ENCODE measurements around the gene CCDC34. TPM values are rescaled to one million over a fixed set of nuclear protein-coding genes. Genes with fewer than 3 reads are reported as not detected.

The CCDC34 gene
- total RNA-seq, 1 donor from 2014 or later: 1.6 TPM

DNA sequence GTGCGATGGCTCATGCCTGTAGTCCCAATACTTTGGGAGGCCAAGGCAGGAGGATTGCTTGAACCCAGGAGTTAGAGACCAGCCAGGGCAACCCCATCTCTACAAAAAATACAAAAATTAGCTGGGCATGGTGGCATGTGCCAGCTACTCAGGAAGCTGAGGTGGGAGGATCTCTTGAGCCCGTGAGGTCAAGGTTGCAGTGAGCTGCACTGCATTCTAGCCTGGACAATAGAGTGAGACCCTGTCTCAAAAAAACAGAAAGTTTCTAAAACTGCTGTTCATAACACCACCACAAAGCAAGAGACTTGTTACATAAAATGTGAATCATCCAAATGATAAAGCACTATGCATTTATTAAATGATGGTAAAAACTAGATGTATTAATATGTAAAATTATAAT, 40.2 kb upstream of the CCDC34 start:
- TF ChIP-seq, protein P1, sequence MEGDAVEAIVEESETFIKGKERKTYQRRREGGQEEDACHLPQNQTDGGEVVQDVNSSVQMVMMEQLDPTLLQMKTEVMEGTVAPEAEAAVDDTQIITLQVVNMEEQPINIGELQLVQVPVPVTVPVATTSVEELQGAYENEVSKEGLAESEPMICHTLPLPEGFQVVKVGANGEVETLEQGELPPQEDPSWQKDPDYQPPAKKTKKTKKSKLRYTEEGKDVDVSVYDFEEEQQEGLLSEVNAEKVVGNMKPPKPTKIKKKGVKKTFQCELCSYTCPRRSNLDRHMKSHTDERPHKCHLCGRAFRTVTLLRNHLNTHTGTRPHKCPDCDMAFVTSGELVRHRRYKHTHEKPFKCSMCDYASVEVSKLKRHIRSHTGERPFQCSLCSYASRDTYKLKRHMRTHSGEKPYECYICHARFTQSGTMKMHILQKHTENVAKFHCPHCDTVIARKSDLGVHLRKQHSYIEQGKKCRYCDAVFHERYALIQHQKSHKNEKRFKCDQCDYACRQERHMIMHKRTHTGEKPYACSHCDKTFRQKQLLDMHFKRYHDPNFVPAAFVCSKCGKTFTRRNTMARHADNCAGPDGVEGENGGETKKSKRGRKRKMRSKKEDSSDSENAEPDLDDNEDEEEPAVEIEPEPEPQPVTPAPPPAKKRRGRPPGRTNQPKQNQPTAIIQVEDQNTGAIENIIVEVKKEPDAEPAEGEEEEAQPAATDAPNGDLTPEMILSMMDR (IDR thresholded peaks at IDR 0.05): no peak
- Histone ChIP-seq H3K27me3 (no peaks in the 10 kb centered on the region), H3K9me3 (no peaks in the 10 kb centered on the region), H3K4me1 (no peaks in the 10 kb centered on the region), H3K4me3 (no peak overlapping the region), H3K36me3 (no peaks in the 10 kb centered on the region), H3K27ac (no peak overlapping the region)
- no peak for ATAC-seq
- intact Hi-C loops (cut with DNase I): no loop called here
- DNase-seq: no peak

DNA sequence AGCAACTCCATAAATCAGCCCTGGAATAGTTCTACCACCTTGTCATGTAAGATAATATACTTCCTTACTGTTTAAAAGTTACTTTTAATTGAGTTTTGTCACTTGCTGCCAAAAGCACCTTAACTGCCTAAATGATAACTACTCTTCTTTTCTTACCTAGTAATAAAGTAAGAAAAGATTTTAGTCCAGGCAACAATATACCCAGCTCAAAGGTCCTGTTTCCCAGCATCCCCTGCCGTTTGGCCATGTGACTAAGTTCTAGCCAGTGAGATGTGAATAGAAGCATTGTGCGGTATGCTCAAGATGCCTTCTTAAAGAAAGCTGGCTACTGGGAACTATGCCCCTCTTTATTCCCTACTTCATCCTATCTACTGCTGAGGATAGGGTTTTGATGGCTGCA, 39.4 kb upstream of the CCDC34 start:
- H3K27ac ChIP-seq: no peak overlapping the region
- ATAC-seq: no peak
- TF ChIP-seq, protein P1 (IDR thresholded peaks at IDR 0.05): no peak

DNA sequence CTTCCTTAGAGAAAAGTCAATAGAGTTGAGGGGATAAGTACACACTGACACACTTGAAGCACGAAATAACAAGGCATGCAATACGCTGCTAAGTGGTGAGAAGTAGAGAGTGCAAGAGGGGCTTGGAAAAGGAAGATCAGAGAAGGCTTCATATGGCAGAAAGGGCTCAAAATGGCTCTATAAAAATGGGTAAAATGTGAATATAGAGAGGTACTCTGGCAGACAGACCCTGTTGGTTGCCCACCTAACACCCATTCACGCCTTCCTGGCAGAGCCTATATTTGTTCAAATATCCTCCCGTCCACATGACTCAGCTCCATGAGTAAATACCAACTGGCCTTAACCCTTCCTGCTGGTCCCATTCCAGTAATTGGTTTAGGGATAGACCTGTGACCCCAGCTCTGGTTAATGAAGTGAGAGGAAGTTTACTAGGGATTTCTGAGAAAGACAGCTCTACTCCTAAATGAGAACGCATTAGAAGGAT, 38.9 kb upstream of the CCDC34 start:
- H3K4me1 ChIP-seq: no peaks in the 10 kb centered on the region
- DNase-seq: no peak
- no peak overlapping the region for H3K4me3 ChIP-seq
- no peaks in the 10 kb centered on the region for H3K36me3 ChIP-seq
- no peak overlapping the region for H3K27ac ChIP-seq
- intact Hi-C loops (cut with DNase I): no loop called here
- TF ChIP-seq, protein P1 (IDR thresholded peaks at IDR 0.05): no peak
- no peaks in the 10 kb centered on the region for H3K27me3 ChIP-seq
- peak; percentile 86 for ATAC-seq
- no peaks in the 10 kb centered on the region for H3K9me3 ChIP-seq

More for the DNA sequence above, 39.4 kb upstream of the CCDC34 start:
- DNase-seq: no peak
- Histone ChIP-seq H3K36me3 (no peaks in the 10 kb centered on the region), H3K4me3 (no peak overlapping the region), H3K9me3 (no peaks in the 10 kb centered on the region), H3K4me1 (no peaks in the 10 kb centered on the region), H3K27me3 (no peaks in the 10 kb centered on the region)
- intact Hi-C loops (cut with DNase I): no loop called here

DNA sequence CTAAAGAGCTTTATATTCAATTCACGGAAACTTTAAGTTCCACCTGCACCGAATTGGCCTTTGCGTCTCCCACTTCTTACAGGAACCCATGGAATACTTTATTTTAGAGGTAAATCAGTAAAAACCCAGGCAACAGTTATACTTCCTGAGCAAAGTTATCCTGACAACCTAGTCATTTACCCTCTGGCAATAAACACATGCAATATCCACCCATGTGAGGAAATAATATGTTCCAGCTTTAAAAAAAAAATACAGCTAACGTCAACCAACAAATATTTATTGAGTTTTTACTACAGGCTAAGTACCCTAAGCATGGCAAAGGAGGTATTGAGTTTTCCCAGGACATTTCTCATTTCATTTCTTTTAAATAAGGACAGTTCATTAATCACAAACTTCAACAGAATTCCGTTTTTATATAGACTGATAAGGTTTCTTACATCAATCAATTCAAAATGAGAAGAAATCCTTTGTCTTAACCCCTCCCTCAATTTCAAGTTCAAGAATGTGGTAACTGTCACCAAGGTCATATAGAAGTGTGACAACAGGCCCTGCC, 38.3 kb upstream of the CCDC34 start:
- intact Hi-C loops (cut with DNase I): no loop called here
- no peak overlapping the region for H3K4me3 ChIP-seq

GRCh38 chr11:27398400-27398770, 35.4 kb upstream of the CCDC34 start:
- Histone ChIP-seq H3K36me3 (no peaks in the 10 kb centered on the region), H3K9me3 (no peaks in the 10 kb centered on the region), H3K27ac (no peak overlapping the region), H3K4me3 (no peak overlapping the region), H3K4me1 (peaks cover 7% of the 10 kb centered on the region), H3K27me3 (no peaks in the 10 kb centered on the region)
- ATAC-seq: no peak
- intact Hi-C loops (cut with DNase I): no loop called here
- TF ChIP-seq, protein P1 (IDR thresholded peaks at IDR 0.05): no peak
- no peak for DNase-seq

More for the DNA sequence above, 38.3 kb upstream of the CCDC34 start:
- DNase-seq: no peak
- no peak overlapping the region for H3K27ac ChIP-seq
- H3K9me3 ChIP-seq: no peaks in the 10 kb centered on the region
- TF ChIP-seq, protein P1 (IDR thresholded peaks at IDR 0.05): no peak
- H3K27me3 ChIP-seq: no peaks in the 10 kb centered on the region
- ATAC-seq: no peak
- H3K4me1 ChIP-seq: peaks cover 2% of the 10 kb centered on the region
- H3K36me3 ChIP-seq: no peaks in the 10 kb centered on the region

All from upper lobe of right lung (tissue), 1 donor.